ENCODE results near the gene STAP2.
"Not testable (repeated sequence)": the region's sequence is repeated elsewhere in the genome, so short reads cannot be mapped to it uniquely, and the experiment has no call there.

STAP2 gene

DNA sequence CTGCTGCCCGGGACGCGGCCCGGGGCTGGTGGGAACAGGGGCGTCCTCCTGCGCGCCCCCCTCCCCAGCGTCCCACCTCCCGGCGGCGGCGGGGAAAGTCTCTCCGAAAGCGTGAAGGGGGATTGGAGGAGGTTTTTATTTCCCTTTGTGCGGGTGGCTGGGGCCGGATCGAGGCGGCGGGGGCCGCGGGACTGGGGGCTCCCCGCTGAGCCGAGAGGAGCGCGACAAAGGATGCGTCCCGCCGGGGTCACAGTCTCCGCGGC lies 59.4 kb downstream of the STAP2 start:
- DNase-seq (ENCODE audit: low read depth, low spot score) = no peak

GRCh38 chr19:4278419-4279266 lies 60.0 kb downstream of the STAP2 start, which contains the start of gene SHD:
Gene SHD, plus strand, starts transcription at chr19:4279266. Its CDS starts 798 bp downstream, at chr19:4280064.
- no peak for DNase-seq (ENCODE audit: low read depth, low spot score)
- in situ Hi-C loops (cut with HindIII; ENCODE audit: low sequenced_read_pairs) = no loop called here
- no peak within 1 kb of the TSS for H3K4me3 ChIP-seq (ENCODE audit: low read depth, low read length)
- TF ChIP-seq CTCF (IDR thresholded peaks at IDR 0.05; ENCODE audit: low read depth, low read length) = no peak

More for the DNA sequence above, 59.4 kb downstream of the STAP2 start:
- in situ Hi-C loops (cut with HindIII; ENCODE audit: low sequenced_read_pairs) = no loop called here
- H3K4me3 ChIP-seq (ENCODE audit: low read depth, low read length) = no peak overlapping the region
- no peak for TF ChIP-seq CTCF (IDR thresholded peaks at IDR 0.05; ENCODE audit: low read depth, low read length)

GRCh38 chr19:4278010-4278409 lies 60.6 kb downstream of the STAP2 start:
- in situ Hi-C loops (cut with HindIII; ENCODE audit: low sequenced_read_pairs) = no loop called here
- no peak for DNase-seq (ENCODE audit: low read depth, low spot score)
- H3K4me3 ChIP-seq (ENCODE audit: low read depth, low read length) = no peak overlapping the region
- no peak for TF ChIP-seq CTCF (IDR thresholded peaks at IDR 0.05; ENCODE audit: low read depth, low read length)

DNA sequence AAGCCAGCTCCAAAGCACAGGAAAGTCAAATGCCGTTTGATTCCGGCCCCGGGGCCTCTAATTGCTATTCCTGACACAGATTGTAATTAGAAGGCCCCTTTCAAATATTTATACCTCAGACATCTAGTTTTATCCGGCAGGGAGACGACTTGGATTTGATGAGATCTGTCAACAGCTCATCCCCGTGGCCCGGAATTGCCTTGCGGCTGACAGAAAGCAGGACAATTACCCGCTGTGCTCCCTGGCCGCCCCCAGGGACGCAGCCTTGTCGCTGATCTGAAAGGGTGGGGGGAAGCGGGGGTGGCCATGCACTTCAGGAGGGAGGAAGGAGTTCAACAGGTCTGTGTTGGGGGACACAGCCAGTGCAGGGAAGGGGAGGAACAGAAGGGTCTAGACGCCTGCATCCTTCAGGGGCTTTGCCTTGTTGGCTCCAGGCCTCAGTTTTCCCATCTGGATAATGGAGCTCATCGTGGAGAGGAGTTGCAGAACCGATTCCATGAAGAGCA lies 61.4 kb downstream of the STAP2 start:
- in situ Hi-C loops (cut with HindIII; ENCODE audit: low sequenced_read_pairs) = no loop called here

DNA sequence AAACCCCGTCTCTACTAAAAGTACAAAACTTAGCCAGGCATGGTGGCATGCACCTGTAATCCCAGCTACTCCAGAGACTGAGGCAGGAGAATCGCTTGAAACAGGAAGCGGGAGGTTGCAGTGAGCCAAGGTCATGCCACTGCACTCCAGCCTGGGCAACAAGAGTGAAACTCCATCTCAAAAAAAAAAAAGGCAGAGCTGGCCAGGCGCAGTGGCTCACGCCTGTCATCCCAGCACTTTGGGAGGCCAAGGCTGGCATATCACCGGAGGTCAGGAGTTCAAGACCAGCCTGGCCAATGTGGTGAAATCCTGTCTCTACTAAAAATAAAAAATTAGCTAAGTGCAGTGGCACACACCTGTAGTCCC lies 64.3 kb downstream of the STAP2 start:
- in situ Hi-C loops (cut with HindIII; ENCODE audit: low sequenced_read_pairs); H3K4me3 ChIP-seq (ENCODE audit: low read depth, low read length); DNase-seq (ENCODE audit: low read depth, low spot score): not testable (repeated sequence)

More for the DNA sequence above, 61.4 kb downstream of the STAP2 start:
- H3K4me3 ChIP-seq (ENCODE audit: low read depth, low read length) = no peak overlapping the region
- no peak for TF ChIP-seq CTCF (IDR thresholded peaks at IDR 0.05; ENCODE audit: low read depth, low read length)
- DNase-seq (ENCODE audit: low read depth, low spot score) = no peak
